Ishikawa (cell line): ENCODE data around the gene CTDP1.

Experiments
- RAD21 ChIP-seq: IDR thresholded peaks from 2 replicates; pipeline ENCODE4 v1.6.1; 2012; ENCODE audit warnings: low read depth
- YY1 ChIP-seq: IDR thresholded peaks from 2 replicates; pipeline ENCODE4 v1.6.1; 2012; ENCODE audit warnings: low read depth

GRCh38 chr18:79760348-79760747 lies 80.7 kb downstream of the CTDP1 start:
- no peak for TF ChIP-seq YY1
- TF ChIP-seq RAD21: no peak
